Hematopoietic multipotent progenitor cell treated with erythropoietin and hydrocortisone succinate and interleukin-3 and kit ligand, for 15 days (in vitro differentiated cells): ENCODE measurements around the gene MAPRE3.

Source experiments
- DNase-seq: peaks from one replicate; pipeline ENCODE4 v3.0.0-alpha.2; 2015; ENCODE audit warnings: low spot score

MAPRE3 gene

GRCh38 chr2:26950246-26950645 is 20.2 kb upstream of the MAPRE3 start:
- no peak for DNase-seq

GRCh38 chr2:26951236-26951635 is 19.2 kb upstream of the MAPRE3 start:
- DNase-seq: no peak

DNA sequence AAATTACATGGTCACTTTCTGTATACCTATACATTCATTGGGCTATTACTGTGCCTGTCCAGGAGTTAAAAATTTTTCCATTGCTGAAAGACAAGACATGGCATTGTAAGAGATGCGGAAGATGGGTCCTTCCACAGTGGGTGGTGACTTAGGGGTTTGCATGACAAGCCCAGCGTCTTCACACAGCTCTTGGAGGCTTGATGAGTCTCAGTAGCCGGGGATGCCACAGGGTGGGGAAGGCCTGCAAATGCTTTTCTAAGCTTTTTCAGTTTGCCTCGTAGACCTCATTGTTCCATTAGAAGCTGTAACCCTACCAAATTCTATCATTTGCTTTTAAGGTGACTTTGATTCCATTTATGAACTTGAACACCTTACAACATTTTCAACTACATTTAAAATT is 18.1 kb upstream of the MAPRE3 start:
- no peak for DNase-seq

GRCh38 chr2:26954135-26954534 is 16.3 kb upstream of the MAPRE3 start:
- no peak for DNase-seq

DNA sequence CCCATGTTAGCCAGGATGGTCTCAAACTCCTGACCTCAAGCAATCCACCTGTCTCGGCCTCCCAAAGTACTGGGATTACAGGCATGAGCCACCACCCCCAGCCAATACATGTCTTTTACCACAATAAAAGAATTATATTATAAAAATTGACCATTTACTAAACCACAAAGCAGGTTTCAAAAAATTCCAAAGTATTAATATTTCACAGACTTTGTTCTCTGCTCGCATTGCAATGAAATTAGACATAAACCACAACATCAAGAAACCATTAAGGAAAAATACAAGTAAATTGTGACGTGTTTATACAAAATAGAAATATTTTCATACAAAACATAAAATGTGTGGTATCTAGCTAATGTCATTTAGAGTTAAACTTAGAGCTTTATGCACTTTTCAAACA is 13.4 kb upstream of the MAPRE3 start:
- no peak for DNase-seq

- no peak for DNase-seq
Measured at GRCh38 chr2:26957534-26957933, 12.9 kb upstream of the MAPRE3 start.

DNA sequence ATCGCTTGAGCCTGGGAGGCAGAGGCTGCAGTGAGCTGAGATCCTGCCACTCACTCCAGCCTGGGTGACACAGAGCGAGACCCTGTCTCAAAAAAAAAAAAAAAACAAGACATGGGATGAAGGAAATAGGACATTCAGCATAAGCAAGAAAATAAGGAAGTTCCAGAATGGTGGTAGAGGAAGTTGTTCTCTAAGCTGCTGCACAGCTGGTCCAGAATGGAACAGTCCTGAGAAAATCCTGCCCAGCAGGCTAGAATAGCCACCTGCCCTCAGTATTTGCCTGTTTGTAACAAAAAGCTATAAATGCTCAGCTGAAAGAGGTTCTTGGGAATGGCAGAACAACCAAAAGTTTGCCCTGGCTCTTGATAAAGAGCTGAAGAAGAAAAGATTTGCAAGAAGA is 11.1 kb upstream of the MAPRE3 start:
- DNase-seq: no peak

GRCh38 chr2:26964446-26965130 is 5.8 kb upstream of the MAPRE3 start:
- DNase-seq: no peak

GRCh38 chr2:26968001-26968400 is 2.4 kb upstream of the MAPRE3 start:
- no peak for DNase-seq

- no peak for DNase-seq
Measured at GRCh38 chr2:26969077-26969844, 1.2 kb upstream of the MAPRE3 start.

DNA sequence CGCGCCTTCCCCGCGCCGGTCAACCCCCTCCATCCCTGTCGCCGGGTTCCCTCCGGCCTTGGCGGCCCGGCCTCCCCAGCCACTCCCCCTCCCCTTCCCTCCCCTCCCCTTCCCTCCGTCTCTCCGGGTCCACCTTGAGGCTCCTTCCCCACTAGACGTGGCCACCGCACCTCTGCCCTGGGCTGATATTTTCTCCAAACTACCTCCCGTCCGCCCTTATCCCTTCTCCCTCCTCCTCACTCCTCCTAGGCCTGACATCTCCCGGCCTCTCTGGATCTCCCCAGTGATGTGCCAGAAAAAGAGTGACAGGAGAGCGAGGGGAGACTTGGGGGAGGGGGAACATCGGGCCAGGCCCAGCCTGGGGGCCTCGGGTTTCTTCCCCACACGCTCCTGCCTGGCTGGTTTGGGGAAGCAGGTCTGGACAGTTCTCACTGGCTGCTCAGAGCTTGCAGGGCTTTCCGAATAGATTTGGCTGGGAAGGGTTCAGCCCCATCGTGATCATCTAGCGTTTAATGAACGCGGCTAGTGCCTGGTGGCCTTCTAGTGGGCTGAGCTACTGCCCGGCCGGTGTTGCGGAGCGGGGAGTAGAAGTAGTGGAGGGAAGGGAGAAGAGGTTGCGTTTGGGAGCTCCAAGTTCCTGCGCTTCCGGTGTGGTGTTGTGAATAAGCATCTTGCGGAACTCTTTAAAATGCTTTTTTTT is 641 bp downstream of the MAPRE3 start:
- DNase-seq: no peak

GRCh38 chr2:26971911-26972786 is 1.7 kb downstream of the MAPRE3 start:
- DNase-seq: peak; percentile 29

DNA sequence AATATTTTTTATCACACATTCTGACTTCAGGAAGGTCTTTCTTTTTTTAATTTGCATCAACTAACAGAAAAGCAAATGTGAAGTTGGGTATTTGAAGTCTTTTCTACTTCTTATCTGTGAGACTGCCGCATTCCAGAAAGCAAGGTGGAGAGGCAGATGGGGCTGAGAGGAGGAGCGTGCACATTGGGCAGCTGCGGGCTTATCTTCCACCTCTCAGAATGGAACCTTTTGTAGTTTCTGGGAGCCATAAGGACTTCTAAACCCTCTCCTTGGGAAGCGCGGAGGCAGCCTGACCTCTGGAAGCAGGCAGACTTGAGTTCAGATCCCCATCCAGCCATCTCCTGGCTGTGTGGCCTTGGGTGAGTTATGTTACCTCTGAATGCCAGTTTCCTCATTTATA is 3.9 kb downstream of the MAPRE3 start:
- DNase-seq: no peak

DNA sequence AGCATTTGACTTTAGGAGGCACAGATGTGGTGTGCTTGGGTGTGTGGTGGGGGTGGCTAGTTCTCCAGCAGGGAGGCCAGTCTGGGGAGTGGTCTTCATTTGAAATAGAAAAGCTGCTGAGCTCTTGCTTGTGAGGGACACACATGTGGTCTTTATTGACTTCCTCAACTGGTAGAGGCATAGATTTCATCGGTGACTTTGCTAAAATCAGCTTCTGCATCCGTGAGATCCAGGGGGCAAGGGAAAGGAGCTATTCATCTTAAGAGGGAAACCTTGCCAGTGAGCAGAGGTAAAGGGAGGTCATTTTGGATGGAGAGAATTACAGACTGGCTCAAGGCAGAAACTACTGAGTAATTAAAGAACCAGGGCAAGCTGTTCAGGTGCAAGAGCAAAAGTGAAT is 4.7 kb downstream of the MAPRE3 start:
- no peak for DNase-seq

DNA sequence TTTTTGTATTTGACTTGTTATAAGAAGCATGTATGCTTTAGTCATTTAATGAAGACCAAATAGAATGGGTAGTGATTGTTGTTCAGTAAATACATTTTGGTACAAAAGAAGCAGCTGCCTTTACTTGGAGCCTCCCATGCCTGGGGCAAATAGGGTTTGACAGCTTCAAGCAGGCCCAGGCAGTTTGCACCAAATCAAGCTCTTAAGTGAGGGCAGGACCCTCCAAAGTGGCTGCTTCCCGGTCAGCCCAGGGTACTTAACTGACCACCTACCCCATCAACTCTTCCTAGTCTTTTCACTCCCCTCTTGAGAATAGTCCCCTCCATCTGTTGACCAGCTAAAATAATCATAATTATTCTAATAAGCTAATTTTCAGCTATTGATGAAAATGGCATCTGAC is 5.2 kb downstream of the MAPRE3 start:
- DNase-seq: no peak

DNA sequence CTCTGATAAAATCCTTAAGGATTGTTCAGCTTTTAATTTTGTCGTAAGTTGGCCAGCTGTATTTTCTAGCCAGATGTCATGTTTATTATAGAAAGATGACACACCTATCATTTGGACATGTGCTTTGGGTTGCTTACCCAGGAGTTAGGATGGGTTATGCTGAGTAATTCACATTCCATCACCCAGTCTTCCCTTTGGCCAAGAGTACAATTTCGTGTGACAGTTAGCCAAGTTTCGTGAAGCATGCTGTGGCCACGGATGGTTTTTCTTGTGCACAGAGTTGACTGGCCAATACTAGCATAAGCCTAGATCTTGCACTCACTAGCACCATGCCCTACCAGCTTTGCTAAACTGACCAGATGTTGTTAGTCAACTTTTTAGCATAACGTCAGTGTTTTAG is 5.8 kb downstream of the MAPRE3 start:
- no peak for DNase-seq

GRCh38 chr2:26977012-26977411 is 6.6 kb downstream of the MAPRE3 start:
- no peak for DNase-seq

DNA sequence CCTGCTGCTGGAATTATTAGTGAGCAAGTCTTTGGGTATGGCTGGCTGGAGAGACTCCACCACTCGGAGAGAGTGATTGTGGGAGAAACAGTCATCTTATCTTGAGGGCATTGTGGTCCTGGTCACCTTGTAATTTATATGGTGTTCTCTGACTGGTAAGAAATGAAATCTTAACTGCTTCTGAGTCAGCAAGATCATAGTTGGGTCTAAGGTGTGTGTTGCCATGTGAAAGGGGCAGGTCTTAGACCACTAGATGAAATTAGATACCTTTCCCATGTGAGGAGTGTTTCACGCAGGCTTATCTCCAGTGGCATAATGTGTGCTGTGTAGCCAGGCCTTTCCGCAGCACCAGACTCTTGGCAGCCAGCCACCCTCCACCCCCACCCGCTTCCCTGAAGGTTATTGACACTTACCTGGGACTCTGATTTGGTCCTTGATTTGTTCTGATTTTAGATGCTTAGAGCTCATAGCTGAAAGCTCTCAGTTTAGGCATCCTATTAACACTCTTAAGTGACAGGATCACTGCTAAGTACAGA is 7.7 kb downstream of the MAPRE3 start:
- DNase-seq: no peak

- DNase-seq: no peak
Measured at GRCh38 chr2:26979741-26980140, 9.3 kb downstream of the MAPRE3 start.

DNA sequence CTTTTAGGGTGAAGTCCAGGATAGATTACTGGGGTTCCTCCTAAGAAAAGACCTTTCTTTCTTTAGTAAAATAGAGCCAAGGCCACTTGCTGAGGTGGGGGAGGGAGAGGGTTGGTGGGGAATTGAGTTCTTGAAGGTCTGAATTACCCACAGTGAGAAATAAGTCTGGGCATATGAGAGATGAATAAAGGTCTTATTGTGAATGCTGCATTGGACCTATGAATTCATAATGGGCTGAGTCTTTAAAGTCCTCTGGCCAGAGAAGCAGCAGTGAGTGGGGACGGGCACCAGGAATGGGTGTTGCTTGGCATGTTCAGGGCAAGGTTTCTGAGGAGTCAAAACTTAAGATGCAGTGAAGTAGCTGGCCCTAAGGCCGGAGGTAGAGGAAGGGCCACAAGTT is 10.5 kb downstream of the MAPRE3 start:
- no peak for DNase-seq

- peak; percentile 16 for DNase-seq
Measured at GRCh38 chr2:26982102-26982742, 11.8 kb downstream of the MAPRE3 start.
